Tongue (tissue), 2 donors: ENCODE measurements around the gene CCDC39. TPM values are rescaled to one million over a fixed set of nuclear protein-coding genes. Genes with fewer than 3 reads are reported as not detected.

ENCODE experiments used
- DNase-seq: peaks from one replicate; pipeline ENCODE4 v3.0.0-alpha.2; 2015
- total RNA-seq: library from RNA; depleted of rRNA; stranded (reverse); fragments of >200 nt; gene quantifications from one replicate; pipeline ENCODE4 v1.2.3, GENCODE V29; 2014

The CCDC39 gene
- 0.10 TPM for total RNA-seq

DNA sequence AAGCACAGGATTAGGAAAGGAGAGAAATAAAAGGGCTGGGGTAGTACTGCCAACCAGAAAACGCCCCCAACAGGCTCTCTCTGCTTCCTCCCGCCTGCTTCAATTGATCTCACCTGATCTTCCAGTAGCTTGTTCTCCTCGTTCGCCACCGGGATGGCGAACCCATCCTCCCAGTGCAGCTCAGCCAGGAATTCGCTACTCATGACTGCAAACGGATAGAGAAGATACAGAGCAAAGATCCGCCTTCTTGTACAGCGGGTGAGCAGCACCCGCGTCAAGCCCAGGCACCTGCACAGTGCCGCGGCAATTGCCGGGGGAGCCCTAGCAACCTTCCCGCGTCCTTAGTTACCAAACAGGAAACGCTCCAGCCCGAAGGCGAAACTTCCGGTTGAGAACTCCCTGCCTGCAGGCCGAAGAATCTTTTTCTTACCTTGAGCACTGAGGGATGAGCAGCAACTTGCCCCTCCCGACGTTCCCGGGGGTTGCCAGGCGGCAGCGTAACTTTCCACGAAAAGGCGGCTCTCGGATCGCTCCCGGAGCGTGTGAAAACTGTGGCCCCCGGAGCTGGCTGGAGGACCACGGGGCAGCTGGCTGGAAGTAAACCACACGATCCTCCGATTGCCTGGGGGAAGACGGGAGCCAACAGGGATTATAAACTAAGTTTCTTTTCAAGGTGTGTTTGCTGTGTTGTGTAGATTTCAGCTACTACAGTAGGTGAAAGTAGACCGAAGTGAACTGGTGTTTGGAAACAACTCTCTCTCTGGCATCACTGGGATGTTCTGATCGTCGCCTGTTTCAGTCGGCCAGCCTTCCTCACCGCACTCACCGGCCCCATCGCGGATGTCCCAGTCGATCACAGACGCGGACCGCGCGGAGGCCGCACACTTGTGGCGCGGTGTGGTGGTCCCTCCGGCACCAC is at the start of gene CCDC39:
CCDC39 (minus strand) TSS at position 312 of the 919 bp plus-strand sequence; CDS start at position 203, 109 bp downstream.
- peak; percentile 78 for DNase-seq

DNA sequence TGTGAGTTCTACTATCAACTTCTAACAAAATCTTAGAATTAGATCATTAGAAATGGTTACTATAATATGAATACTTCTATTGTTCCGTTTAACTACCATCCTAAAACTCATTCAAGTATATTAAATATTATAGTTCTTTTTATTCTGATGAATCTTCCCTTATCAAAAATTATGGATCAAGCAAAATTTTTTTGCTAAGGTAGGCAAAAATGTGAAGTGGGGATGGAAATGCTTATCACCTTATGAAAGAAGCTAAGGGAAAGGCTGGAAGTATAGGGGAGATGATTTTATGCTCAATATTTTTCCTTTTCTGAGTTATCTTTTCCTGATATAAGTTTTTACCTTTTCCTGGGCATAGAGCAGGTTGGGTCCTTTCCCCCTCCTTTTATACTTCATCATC is 40.7 kb upstream of the CCDC39 start:
- DNase-seq, result no peak

DNA sequence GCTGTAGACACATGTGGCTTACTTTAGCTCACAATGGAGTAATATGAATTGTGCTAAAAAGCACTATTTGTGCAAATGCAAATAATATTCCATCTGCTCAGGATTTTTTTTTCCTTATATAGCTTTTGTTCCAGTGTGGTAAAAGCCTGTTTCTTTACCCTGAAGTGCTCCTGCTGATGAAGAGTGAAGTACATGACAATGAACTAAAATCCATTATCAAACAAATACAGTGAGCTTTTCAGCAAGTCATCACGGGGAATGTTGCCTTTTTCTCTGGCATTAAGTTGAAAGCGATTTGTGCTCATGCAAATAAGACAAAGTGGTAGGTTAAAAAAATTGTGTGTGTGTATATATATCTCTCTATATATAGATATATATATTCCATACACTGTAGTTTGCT is 28.6 kb upstream of the CCDC39 start:
- peak; percentile 4 for DNase-seq

DNA sequence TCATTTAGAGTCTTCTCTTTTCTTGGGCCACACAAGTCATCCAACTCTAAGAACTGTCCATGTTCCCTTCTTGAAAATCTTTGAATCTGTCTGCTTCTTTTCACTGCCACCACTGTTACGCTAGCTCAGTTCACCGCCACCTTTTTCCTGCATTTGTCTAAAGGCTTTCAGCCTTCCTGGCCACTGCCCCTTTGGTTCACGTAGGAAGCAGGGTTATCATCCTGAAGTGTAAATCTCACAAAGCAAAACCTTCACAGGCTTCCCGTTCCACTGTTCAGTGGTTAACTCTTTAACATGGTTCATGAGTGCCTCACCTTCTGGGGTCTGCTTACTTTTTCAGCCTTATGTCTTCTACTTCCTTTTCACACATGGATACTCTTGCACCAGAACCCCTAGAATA is 26.3 kb upstream of the CCDC39 start:
- no peak for DNase-seq

DNA sequence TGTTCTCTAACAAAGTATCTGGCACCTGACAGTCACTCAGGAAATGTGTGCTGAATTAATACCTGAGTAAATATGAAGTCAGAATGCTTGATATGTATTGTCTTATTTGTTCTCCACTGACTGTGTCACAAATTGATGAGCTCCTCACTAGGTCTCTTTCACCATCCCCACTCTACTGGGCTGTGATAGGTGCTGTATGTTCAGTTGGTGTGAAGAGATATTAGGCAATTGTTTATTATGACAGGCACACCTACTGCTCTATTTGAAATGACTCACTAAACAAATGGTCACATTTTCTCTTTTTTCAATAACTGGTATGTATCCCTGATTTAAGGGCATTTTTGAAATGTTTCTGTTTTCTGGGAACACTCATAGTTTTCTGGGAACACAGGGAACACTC is 25.2 kb upstream of the CCDC39 start:
- DNase-seq, result no peak

DNA sequence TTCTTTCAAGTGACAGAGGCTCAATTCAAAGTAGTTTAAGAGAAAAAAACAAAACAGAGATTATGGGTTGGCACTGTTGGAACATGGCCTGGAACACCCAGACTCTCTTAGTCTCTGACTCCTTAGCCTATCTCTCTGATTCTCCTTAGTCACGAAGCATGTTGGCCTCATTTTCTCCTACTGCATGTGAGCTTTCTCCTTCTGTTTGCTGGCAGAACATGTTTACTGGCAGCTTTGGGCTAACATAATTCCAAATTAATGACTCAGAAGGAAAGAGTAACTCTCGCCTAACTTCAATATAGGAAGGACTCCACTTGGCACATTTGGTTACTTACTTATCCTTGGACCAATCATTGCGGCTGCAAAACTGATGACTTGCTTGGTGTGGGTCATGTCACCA is 21.7 kb upstream of the CCDC39 start:
- no peak for DNase-seq

DNA sequence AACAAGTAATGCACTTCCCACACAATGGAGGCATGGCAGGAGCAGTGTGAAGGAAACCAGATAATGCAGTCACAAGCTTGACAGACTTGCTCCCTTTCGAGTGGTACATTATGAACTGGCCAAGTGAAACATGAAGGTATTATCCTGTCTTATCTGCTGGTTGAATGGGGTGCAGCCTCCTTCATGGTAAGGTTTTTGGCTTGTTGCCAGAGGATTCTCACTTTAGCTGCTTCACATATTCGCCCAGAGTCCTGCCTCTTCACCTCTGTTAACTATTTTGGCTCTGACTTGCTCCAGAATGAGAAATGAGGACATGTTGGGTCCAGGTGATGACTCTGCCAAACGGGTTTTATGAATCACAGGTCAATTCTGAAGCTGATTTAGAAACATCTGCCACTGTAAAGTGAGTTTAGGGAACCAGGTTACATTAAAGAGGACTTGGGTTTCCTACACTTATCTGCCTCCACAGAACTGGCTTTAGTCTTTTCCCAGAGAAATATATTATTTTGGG is 19.5 kb upstream of the CCDC39 start:
- no peak for DNase-seq

DNA sequence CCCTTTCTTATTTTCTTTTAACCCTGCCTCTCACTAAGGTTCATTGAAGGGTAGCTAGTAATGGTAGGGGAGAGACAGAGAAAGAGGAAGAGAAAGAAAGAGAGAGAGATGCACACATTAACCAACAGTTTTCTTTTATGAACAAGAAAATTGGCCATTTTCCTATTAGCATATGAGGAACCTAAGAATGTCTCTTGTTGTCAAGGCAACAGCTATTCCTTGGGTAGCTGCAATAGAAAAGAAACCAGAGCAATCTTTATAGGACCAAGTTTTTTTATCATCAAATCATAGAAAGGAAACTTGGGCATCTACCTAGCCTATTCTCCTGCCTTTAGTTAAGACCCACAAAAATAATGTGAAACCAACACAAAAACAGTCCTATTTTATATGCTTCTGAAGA is 15.0 kb upstream of the CCDC39 start:
- DNase-seq, result no peak

DNA sequence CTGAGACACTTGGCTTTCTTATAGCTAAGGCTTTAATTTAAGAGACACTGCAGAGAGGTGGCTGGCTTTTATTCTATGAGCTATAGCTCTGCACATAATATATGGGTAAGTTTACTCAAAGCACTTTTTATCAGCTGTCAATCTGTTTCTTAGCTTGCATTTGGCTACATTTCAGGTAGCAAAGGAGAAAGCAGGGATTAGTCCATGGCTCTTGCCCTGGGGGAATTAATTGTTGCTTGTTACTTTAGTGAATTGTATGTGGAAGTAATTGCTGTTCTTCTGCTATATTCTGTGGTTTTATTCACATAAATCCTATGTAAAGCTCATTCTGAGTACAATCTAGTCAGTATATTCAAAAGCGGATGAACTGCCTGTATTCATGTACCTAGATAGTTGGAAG is 14.4 kb upstream of the CCDC39 start:
- DNase-seq, result no peak

DNA sequence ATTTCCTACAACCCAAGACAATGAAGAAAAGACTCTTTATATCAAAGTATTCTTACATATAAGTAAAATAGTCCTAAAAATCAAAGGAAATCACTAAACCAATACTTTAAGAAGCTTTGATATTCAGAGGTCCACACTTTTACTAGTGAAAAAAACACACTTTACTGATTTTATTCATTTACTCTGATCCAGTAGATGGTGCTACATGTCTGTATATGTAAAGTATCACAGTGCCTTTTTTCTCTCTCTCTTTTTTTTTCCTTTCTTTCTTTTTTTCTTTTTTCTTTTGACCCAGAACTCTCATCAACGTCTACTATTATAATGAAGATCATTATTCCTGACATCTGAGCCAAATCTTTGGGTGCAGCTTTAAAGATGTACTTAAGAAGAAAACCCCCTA is 10.8 kb upstream of the CCDC39 start:
- DNase-seq, result no peak

DNA sequence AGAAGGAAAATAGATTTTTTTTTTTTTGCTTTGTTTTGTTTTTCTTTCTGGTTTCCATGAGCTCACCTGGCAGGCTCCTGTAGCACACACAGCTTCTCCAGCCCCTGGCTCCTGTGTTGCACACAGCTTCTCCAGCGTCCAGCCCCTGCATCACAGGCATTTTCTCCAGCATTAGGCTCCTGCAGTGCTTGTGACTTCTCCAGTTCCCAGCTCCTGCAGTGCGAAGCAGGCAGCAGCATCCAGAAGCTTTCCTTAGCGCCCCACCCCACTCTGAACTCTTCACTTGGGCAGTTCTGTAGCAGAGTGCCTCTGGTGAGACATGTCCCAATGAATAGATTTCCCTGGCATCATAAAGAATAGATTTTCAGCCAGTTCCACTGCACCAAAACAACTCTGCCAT is 5.5 kb upstream of the CCDC39 start:
- DNase-seq, result peak; percentile 6

DNA sequence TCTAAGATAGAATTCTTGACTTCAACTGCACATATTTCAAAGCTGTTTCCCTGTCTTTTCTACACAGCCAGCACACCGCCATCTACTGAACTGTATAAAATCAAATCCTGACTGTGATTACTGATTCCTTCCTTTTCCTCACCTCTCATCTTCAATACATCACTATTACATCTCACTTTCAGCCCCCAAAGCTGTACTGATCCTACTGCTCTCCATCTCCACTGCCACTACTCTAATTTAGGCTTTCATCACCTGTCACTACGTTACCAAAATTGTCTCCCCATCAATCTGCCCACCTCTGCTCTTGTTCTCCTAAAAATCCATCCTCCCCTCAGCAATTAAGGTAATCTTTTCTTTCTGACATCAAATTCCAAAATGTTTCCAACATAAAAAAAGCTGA is 4.5 kb upstream of the CCDC39 start:
- no peak for DNase-seq

DNA sequence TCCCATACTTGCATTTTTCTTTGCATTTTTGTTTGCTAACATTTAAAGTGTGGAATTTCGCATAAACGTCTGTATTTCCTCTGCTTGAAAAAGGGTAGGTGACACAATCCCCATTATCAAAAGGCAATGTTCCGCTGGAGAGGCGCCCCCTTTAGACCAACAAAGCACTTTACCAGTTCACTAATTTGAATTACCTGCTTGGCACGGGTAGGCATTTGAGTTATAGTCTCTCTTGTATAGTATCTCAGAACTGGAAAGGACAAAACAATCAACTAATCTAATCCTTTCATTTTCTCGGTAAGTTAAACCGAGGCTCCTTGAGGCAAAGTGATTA is 775 bp upstream of the CCDC39 start:
- DNase-seq, result peak; percentile 35

DNA sequence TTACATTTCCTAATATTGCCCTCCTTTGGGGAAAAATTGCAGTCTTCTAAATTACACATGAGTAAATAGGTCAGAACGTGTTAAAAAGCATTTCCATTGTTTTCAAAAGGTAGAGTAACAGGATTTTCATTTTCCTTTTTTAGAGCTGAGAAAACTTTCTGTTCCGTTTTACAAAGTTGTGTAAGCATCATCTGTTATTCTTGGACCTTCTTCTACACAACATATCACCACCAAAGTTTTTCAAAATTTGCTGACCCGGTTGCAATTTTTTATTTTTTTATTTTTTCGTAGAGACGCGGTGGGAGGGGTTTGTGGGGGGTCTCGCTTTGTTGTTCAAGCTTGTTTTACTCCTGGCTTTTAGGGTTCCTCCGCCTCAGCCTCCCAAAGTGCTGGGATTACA is 1.1 kb downstream of the CCDC39 start:
- no peak for DNase-seq

DNA sequence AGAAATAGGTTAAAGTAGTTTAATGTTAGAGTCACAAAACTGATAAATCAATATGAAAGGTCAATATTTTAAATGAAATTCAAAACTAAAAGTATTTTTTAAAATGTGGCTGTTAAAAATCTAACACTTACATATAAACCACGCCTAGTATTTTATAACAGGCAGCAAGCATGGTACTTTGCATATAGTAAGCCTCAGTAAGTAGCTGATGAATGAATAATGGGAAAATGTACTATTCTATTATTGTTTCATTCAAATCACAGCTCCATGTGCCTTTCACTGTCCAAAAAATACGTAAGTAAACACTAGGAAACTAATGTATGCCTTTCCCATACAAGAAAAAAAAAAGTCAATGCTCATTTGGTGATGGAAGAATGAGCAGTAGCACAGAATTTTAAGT is 17.8 kb downstream of the CCDC39 start:
- no peak for DNase-seq

DNA sequence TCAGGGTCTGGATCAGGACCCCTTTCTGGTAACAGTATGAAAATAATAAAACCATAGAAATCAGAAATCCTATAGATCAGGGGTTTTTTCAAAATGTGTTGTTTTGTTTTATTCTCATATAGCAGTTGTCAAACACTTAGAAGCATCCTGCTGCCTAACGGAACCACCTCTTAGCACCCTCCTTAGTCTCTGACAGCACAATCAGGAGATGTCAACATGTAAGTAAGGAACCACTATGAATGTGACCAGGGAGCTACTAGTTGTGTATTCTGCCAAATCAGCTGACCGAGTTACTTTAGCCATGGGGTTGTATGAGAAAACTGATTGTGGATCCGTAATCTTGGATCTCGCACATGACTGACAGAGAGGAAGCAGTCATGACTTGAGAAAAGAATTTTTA is 22.2 kb downstream of the CCDC39 start:
- no peak for DNase-seq

DNA sequence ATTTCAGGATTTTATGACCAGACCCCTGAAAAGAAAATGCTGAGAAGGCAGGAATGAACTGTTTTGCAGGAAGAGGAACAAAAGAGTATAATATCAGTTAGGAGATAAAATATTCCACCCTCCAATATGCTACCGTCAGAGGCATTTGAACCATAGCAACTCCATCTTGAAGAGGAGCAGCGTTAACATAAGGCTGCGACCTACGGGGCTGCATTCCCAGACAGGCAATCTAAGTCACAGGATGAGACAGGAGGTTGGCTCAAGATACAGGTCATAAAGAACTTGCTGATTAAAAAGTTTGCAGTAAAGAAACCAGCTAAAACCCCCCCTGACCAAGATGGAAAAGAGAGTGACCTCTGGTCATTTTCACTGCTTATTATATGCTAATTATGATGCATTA is 22.9 kb downstream of the CCDC39 start:
- DNase-seq, result no peak

DNA sequence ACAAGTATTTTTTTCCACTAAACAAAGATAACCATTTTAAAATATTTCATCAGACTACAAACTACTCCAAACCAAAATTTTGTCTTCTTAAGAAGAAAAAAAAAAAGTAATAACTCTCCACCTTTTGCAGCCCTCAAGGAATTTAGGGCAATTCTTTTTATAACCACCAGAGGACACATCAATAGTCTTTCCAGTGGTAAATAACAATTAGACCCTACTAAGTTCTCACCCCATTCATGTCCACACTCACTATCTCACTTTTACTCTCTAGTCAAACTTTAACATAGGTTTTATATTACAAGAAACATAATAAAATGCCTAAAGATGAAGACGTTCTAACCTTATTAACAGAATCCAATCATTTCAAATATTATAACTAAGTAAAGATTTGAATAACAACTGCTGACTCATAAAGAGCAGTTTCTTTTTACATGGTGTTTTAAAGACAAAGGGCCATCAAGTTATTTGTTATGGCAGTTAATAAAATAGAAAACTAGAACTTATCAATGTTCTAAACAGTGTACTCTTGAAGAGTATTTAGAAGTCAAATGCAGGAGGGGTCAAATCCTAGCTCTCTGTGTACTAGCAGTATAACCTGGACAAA is 33.0 kb downstream of the CCDC39 start:
- no peak for DNase-seq

DNA sequence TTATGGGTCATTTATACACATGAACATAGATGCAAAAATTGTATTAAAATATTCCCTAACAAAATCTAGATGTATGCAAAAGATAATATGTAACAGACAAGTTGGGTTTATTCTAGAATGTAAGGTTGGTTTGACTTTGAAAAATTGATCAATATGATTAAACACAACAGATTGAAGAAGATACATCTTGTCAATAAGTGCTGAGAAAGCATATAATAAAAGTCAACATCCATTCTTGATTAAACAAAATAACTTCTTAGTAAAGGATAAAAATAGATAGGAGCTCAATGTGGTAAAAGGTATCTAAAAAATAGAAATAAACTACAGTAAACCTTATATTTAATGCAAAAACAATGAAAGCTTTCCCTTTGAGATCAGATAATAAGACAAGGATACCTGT is 38.3 kb downstream of the CCDC39 start:
- no peak for DNase-seq

DNA sequence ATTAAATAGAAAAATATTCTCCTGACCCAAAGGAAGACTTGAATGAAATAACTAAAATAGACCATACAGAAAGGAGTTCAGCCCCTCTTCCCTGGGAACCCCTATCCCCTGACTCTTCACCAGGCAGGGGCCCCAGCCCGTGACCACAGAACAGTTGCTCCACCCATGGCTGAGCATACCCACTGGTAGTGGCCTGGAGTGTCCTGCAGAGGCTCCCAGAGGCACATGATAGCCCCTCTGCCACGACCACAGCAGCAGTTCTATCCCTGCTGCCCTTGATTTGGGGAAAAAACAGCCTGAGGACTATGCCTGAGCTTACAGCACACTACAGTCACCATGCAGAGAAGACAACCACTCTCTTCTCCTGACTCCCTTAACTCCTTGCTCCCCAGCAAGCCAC is 45.6 kb downstream of the CCDC39 start:
- DNase-seq, result no peak

DNA sequence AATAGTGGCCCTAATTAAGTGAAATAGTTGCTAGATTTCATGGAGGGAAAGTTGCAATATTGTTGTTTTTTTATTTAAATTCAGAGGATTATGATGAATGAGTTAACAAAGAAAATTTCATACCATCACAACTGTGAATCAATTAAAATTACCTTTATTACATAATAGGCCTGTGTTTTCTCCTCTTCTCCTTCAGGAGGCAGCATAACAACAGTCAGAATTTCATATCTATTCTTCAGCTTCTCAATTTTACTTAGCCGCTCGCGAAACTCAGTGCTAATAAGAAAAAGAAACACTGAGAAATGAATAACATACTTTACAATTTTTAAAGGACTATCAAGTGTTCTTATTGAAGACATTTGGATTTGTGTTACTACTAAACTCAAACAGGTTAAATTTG is 48.0 kb downstream of the CCDC39 start:
- no peak for DNase-seq

DNA sequence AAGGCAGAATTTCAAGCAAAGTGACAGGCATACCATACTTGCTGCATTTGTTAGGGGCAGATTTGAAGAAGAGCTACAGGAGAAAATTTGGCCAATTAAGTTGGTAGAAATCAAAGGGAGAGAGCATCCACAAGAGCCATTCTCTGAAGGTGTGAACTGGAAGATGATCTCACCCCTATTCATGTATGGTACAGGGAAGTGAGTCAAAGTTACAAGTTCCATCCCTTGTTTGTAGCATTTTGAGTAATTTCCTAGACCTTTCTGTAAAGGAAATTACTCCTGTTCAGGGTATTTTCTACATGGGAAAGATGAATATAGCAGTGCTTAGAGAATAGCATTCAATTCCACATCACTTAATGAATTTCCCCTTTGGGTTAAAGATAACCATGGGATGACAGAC is 48.9 kb downstream of the CCDC39 start:
- DNase-seq, result no peak

DNA sequence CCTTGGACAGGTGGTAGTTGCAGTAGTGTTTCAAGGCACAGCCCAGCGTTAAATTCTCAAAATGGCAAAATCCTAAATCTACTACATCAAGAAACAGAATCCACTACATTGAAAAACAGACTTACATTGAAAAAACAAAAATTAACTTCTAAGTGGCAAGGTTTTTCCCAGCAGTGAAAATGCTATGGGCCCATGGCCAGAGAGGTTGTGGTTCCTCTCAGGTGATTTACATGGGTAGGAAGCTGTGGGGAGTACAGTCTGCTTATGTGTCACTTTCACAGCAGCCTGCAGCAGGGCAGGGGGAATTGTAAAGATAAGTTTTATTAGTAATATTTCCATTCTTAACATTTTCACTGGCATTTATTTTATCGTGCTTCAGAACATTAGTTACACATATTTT is 52.4 kb downstream of the CCDC39 start:
- DNase-seq, result no peak

DNA sequence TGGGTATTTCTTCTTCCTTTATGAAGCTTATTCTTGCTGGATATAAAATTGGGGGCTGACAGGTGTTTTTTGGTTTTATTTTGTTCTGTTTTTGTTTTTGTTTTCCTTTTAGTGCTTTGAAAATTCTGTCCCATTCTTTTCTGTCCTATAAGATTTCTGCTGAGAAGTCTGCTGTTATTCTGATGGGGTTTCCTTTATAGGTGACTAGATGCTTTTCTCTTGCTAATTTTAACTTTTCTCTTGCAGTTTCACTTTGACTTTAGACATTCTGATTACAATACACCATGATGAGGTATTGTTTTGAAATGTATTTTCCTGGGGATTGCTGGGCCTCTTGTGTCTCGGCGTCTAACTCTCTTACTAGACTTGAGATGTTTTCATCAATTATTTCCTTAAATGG is 54.6 kb downstream of the CCDC39 start:
- DNase-seq, result no peak
